ENCODE data around the gene ZDHHC11. TPM values are rescaled to one million over a fixed set of nuclear protein-coding genes. Genes with fewer than 3 reads are reported as not detected.
"Not testable (repeated sequence)": the region's sequence is repeated elsewhere in the genome, so short reads cannot be mapped to it uniquely, and the experiment has no call there.

Gene ZDHHC11
- total RNA-seq, 1 donor from 2014 or later: 5.7 TPM

DNA sequence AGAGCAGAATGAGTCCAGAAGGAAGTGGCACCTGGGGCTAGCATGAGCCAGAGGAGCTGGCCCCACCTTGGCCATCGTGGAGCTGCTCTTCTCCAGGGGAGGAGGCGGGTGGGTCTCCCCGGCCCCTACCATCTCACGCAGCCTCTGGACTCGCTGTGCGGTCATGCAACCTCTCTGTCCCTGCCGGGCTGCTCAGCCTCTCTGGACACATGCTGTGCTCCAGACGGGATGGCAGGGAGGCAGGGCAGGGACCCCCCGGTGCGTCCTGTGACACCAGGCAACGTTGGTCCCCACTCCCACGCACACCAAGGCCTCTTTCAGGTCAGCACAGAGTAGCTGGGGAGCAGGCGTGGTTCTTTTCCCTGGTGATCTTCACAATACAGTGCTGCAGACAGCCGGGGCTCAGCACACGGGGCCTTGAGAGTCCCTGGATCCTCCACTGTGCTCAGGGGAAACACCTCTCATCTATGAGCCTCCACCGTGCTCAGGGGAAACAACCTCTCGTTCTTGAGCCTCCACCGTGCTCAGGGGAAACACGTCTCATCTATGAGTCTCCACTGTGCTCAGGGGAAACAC lies 97.1 kb downstream of the ZDHHC11 start:
- not testable (repeated sequence) for DNase-seq (ENCODE audit: low spot score in 2 of 2); FAIRE-seq

DNA sequence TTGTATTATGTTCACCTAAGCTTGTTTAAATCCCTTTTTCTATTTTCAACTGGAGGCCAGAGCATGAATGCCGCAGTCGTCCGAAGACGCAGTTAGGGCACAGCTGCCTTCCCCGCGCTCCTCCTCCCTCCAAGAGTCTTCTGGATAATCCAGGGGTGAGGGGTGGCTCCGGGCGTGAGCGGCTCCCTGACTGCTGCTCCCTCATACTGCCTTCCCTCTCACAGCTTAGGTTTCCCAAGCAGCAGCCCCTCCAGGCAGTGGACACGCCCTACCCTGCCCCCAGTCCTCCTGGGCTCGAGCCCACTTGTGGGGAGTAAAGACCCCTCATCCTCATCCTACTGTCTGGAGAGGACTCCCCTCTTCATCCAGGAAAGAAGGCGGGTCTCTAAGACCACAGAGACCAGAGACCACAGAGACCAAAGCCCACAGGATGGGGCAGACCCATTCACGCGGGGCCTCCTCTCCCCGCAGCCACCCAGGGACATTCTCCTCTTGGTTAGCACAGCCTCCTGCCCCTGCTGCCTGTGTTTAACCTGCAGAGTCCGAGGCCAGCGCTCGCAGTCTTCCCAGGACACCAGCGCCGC lies 98.2 kb downstream of the ZDHHC11 start:
- DNase-seq (ENCODE audit: low spot score in 2 of 2); FAIRE-seq: not testable (repeated sequence)

DNA sequence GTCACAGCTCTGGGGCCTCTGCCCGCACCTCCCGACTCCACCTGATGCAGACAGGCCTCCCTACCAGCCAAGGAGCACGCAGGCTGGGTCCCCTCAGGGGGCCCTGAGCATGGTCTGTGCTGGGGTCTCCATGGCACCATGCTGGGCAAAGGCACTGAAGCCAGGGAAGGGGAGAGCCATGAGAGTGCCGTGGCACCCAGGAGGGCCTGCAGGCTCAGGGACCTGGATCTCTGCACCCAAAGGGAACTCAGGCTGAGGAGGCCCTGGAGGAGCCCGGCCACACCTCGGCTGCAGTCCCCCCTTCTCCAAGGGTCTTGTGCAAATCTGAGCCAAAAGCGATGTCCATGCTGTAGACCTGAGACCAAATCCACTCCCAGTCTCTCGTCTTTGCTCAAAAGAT lies 98.8 kb downstream of the ZDHHC11 start:
- DNase-seq (ENCODE audit: low spot score in 2 of 2); FAIRE-seq: not testable (repeated sequence)

DNA sequence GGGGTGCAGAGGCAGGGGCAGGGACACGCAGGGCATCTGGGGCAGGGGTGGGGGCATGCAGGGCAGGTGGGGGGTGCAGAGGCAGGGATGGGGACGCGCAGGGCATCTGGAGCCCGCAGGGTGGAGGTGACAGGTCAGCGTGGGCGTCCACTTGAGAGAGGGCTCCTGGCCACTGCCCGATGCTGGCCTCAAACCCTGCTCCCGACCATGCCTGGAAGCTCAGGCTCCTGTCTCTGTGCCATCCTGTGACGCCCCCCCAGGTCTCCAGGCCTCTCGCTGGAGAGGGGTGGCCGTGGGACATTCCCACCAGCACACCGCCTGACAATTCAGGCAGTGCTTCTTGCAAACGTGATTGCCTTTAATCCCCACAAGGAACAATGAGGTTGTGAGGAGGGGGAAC lies 99.3 kb downstream of the ZDHHC11 start:
- FAIRE-seq (no peak), DNase-seq (ENCODE audit: low spot score in 2 of 2) (no peak)

DNA sequence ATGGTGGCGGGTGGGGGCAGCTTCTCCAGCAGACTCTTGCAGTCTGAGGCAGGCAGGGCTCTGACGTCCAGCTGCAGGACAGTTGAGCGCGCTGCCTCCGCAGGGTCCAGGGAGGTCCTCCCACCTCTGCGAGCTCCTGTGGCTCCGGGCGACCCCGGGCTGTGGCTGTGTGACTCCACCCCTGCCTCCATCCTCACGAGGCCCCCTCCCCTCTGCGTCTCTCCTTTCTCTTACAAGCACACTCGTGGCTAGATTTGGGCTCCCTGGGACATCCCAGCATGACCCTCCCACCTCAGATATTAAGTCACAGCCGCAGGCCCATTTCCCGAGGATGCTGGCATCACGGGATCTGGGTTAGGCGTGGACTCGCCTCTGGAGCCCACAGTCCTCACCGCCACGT lies 100.6 kb downstream of the ZDHHC11 start:
- not testable (repeated sequence) for DNase-seq (ENCODE audit: low spot score in 2 of 2); FAIRE-seq

DNA sequence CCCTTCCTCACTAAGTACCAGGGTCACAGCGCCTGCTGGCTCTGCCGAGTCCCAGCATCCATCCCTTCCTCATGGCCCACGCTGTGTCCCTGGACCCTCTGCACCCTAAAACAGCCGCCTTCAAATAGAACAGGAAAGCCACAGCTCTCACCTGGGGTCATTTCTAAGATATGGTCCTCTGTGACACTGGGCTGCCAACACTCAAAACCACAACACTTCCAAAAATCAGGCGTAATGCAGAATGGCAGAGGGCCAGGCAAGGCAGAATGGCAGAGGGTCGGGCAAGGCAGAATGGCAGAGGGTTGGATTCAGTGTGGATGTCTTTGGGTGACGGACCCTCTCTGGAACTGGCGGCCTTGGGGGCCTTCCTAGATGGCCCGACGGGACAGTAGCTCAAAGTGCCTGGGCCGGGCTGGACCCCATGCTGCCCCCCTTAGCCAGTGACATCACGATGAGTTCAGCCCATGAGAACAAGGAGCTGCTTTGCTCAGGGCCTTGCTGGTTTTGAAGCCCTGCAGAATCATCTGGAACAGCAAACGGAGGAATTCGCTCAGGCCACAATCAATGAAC lies 101.6 kb downstream of the ZDHHC11 start:
- no peak for FAIRE-seq
- DNase-seq (ENCODE audit: low spot score in 2 of 2): no peak

DNA sequence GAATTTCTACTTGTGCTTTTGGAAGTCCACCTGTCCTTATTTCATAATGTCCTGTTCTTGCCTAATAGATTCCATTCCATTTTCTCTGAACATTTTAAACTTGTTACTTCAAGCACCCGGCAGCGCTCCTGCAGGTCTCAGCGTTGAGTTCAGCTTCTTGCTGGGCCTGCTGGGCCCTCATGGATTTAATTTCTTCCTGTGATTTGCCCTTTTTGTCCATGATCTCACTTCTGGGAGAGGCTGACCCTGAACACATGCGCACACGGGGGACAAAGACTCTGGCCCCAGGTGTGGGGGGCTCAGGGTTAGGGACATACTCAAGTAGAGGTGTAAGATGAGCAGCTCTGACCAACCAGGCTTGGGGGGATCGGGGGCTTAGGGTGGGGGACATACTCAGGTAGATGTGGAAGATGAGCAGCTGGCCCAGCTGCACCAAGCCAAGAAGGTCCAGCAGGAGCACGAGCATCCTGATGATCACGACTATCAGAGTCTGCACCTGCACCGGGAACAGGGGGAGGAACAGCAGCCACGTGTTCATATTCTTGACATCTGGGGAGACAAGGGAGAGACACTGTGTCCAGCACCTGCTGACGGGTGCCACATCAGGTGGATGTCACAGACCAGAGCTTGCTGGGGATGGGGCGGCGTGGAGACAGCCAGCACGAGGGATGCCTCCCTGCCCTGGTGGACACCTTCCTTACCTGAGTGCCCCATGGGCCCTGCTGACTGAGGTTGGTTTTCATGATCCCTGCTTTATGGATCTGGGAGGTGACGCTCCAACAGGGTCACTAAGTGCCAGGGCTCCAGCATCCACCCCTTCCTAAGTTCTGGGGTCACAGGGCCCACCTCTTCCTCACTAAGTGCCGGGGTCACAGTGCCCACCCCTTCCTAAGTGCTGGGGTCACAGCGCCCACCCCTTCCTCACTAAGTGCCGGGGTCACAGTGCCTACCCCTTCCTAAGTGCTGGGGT lies 102.5 kb downstream of the ZDHHC11 start:
- FAIRE-seq; DNase-seq (ENCODE audit: low spot score in 2 of 2): not testable (repeated sequence)

DNA sequence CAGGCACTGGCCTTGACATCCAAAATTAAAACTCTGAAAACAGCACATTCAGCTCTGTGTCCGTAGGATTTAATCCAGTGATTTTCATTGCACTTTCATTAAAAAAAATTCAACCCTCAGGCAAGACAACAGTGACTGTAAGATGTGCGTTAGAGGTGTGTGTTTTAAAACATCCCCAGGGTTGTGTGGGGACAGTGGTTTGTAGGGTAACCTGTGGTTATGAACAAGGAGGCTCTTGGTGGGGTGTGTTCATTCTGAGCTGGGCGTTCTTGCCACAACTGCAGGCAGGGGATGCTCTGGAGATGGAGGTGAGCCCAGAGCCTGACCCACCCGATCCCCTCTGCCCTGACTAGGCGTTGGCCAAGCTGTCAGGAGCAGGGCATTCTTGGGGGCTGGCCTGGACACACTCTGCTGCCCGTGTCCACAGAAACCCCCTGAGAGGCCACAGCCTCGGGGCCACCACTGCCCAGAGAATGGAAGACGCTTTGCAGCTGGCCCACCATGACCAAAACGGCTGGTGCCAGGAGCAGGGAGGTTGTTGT lies 103.4 kb downstream of the ZDHHC11 start:
- not testable (repeated sequence) for FAIRE-seq; DNase-seq (ENCODE audit: low spot score in 2 of 2)

DNA sequence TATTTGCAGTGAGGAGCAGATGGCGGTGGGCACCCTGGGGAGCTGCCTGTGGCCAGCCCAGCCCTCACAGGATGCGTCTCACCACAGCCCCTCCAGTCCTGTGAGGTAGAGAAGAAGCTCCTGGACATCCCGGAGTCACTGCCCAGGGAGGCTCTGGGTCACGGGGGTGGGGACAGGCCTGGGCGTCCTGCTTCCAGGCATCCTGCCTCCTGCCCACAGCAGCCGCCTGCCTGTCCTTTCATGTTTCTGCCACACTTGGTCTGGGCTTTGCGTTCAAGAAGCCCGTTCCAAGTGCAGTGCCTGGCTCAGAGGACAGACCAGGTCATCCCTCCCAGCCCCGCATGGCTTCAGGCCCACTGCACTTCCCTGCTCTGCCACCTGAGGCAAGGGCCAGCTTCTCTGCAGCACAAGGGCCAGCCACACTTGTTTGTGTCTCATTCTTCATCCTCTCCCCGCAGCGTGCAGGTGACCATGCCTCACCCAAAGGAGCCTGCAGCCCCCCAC lies 104.5 kb downstream of the ZDHHC11 start:
- no peak for FAIRE-seq
- no peak for DNase-seq (ENCODE audit: low spot score in 2 of 2)

Other genes with a start within 250 kb of the ZDHHC11 start
- 4.5 TPM for gene CEP72, start 238.6 kb downstream of the ZDHHC11 start, total RNA-seq
- gene TPPP, start 157.6 kb downstream of the ZDHHC11 start, total RNA-seq: 13.5 TPM
- 4.5 TPM for gene ZDHHC11B, start 66.3 kb downstream of the ZDHHC11 start, total RNA-seq
- 43.2 TPM for gene BRD9, start 41.8 kb upstream of the ZDHHC11 start, total RNA-seq
- 8.2 TPM for gene TRIP13, start 41.9 kb upstream of the ZDHHC11 start, total RNA-seq
- gene NKD2, start 157.8 kb upstream of the ZDHHC11 start, total RNA-seq: 2.9 TPM

Measured in frontal cortex (tissue), 4 donors.